ENCODE measurements around the gene TMEM225B. TPM values are rescaled to one million over a fixed set of nuclear protein-coding genes. Genes with fewer than 3 reads are reported as not detected.
"Not testable (repeated sequence)": the region's sequence is repeated elsewhere in the genome, so short reads cannot be mapped to it uniquely, and the experiment has no call there.

The TMEM225B gene
- not detected in 2 replicates for total RNA-seq (2014; rRNA removed; shearing (Covaris generic); ENCODE audit: low replicate concordance)

DNA sequence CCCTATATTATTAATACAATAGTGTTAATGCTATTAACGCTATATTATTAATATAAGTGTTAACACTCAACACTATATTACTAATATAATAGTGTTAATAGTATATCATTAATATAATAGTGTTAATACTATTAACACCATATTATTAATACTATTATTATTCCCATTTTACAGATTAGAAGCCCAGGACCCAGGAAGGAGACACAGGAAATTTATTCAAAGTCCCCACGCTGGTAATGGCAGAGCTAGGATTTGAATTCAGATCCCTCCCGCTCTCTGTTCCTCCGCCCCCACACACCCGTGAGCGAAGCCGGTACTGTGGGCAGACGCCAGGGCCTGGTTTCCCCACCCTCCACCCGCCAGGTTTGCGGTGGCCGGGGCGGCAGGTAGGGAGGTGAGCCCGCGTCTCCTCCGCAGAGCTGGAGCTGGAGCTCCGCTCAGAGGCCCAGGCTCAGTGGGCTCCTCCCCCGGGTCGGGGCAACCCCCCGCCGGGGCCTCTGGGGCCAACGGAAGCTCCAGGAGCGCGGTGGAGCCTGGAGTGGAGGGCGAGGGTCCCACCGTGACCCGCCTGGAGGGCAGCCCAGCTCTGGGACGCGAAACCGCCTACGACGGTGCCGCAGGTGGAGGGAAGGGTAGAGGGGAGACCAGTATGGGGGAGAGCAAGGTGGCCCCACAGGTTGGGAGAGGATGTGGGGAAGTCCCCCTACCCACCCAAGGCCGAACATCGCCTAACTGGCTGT lies at the start of gene TMEM225B:
TMEM225B (plus strand) TSS at position 506 of the 740 bp plus-strand sequence. CDS start 6,122 bp downstream, outside the sequence.
- peaks cover 8% of the 10 kb centered on the region for H3K27me3 ChIP-seq
- no peaks in the 10 kb centered on the region for H3K9me3 ChIP-seq
- no peaks in the 10 kb centered on the region for H3K36me3 ChIP-seq
- H3K4me3 ChIP-seq = no peak within 1 kb of the TSS
- DNase-seq = no peak

DNA sequence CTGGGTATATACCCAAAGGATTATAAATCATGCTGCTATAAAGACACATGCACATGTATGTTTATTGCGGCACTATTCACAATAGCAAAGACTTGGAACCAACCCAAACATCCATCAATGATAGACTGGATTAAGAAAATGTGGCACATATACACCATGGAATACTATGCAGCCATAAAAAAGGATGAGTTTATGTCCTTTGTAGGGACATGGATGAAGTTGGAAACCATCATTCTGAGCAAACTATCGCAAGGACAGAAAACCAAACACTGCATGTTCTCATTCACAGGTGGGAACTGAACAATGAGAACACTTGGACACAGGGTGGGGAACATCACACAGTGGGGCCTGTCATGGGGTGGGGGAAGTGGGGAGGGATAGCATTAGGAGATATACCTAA lies 48.5 kb upstream of the TMEM225B start:
- not testable (repeated sequence) for H3K4me3 ChIP-seq, H3K27me3 ChIP-seq, H3K36me3 ChIP-seq, H3K9me3 ChIP-seq, DNase-seq

DNA sequence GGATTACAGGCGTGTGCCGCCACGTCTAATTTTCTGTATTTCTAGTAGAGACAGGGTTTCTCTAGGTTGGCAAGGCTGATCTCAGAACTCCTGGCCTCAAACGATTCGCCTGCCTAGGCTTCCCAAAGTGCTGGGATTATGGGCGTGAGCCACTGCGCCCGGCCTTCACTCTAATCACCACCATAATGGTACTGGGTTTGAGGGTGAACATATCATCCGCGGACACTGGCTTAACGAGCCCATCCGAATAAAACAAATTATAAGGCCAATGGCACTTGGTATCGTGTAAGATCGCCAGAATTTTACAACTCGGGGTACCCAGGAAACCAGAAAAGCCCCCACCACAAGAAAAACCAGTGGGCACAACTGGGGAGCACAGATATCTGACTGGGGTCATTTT lies 46.7 kb upstream of the TMEM225B start:
- H3K4me3 ChIP-seq = peak overlapping the region; percentile 79
- H3K27me3 ChIP-seq = no peaks in the 10 kb centered on the region
- DNase-seq = no peak
- peaks cover 7% of the 10 kb centered on the region; the same call in 1 of the 2 replicates for H3K36me3 ChIP-seq
- no peaks in the 10 kb centered on the region for H3K9me3 ChIP-seq

DNA sequence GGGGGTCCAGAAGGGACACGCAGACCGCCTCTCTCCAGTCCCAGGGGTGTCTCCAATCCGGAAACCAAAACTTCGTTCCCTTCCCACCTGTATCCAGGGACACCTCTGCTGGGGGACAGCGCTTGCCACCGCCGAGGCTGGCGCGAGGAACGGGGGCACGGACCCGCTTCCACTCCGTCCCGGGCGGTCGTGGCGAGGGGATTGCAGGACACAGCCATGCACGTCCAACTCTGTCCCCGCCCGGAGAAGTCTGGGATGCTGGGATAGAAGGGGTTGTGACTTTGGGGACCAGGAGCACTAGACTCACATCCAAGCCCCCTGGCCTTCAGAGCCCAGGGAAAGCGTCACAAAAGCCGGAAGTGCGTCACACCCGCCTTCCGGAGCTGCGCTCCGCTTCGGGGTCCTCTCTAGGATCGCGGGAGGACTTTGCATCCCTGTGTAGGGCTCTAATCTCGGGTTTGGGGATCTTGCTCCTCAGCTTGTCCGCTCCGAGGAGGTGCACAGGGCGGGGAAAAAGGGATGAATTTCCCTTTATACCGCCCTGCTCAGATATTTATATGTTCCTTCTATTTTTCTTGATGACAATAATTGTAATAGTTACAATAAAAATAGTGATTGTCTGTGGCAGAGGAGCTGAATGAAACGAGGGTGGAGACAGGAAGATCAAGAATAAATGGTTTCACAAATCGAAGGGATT lies 46.2 kb upstream of the TMEM225B start, which contains the start of gene FAM200A:
FAM200A (minus strand) TSS at position 348 of the 697 bp plus-strand sequence. CDS start 3,707 bp downstream, outside the sequence.
- H3K9me3 ChIP-seq = no peaks in the 10 kb centered on the region
- peaks cover 8% of the 10 kb centered on the region; the same call in 1 of the 2 replicates for H3K36me3 ChIP-seq
- peak within 1 kb of the TSS; percentile 79 for H3K4me3 ChIP-seq
- H3K27me3 ChIP-seq = no peaks in the 10 kb centered on the region
- peak; percentile 88 for DNase-seq

DNA sequence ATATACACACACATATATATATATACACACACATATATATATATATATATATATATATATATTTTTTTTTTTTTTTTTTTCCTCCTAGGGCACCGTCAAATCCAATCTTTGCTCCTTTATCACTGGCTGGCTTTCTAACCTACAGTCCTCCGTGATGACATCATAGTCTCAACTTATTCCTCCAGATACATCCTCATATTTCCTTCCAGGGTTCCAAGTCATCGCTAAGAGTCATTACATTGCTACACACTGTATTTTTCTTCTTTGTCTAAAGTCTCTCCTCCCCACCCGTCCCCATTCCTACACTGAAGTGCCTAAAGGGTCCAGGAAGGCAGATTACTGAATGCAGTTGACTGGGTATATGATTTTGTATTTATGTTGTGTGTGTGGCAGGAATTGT lies 45.0 kb upstream of the TMEM225B start:
- H3K4me3 ChIP-seq = no peak overlapping the region
- H3K27me3 ChIP-seq = no peaks in the 10 kb centered on the region
- H3K36me3 ChIP-seq = peaks cover 11% of the 10 kb centered on the region; the same call in 1 of the 2 replicates
- no peaks in the 10 kb centered on the region for H3K9me3 ChIP-seq
- no peak for DNase-seq

DNA sequence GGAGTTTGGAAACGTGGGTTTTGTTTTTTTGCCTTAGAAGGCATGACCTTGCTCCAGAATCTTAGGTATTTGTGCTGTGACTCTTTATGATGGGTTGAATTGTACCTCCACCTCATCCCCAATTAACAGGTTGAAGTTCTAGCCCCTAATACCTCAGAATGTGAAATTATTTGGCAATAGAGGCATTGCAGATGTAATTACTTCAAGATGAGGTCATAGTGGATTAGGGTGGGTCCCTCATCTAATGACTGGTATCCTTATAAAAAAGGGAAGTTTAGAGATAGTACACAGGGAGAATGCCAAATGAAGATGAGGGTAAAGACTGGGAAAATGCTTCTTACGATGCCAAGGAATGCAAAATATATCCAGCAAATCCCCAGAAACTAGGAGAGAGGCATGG lies 43.1 kb upstream of the TMEM225B start:
- Histone ChIP-seq H3K27me3 (no peaks in the 10 kb centered on the region), H3K36me3 (peaks cover 9% of the 10 kb centered on the region; the same call in 1 of the 2 replicates), H3K9me3 (no peaks in the 10 kb centered on the region), H3K4me3 (no peak overlapping the region)
- DNase-seq = no peak

- no peaks in the 10 kb centered on the region for H3K9me3 ChIP-seq
- DNase-seq = no peak
- peak overlapping the region; percentile 76 for H3K4me3 ChIP-seq
- peaks cover 31% of the 10 kb centered on the region for H3K36me3 ChIP-seq
- H3K27me3 ChIP-seq = no peaks in the 10 kb centered on the region
Measured at GRCh38 chr7:99557196-99557607, 40.9 kb upstream of the TMEM225B start.

GRCh38 chr7:99557940-99558305 lies 40.1 kb upstream of the TMEM225B start:
- H3K36me3 ChIP-seq = peaks cover 36% of the 10 kb centered on the region
- peak overlapping the region; percentile 76 for H3K4me3 ChIP-seq
- H3K27me3 ChIP-seq = no peaks in the 10 kb centered on the region
- no peak for DNase-seq
- no peaks in the 10 kb centered on the region for H3K9me3 ChIP-seq

GRCh38 chr7:99558306-99559174 lies 39.5 kb upstream of the TMEM225B start, which contains the start of gene ZNF655:
Gene ZNF655, plus strand, starts transcription at chr7:99558642. Its CDS starts 1,918 bp downstream, at chr7:99560560.
- Histone ChIP-seq H3K4me3 (peak within 1 kb of the TSS; percentile 76), H3K27me3 (no peaks in the 10 kb centered on the region), H3K36me3 (peaks cover 36% of the 10 kb centered on the region), H3K9me3 (no peaks in the 10 kb centered on the region)
- DNase-seq = peak; percentile 82

- DNase-seq = no peak
- peaks cover 43% of the 10 kb centered on the region for H3K36me3 ChIP-seq
- H3K4me3 ChIP-seq = peak overlapping the region; percentile 76
- no peaks in the 10 kb centered on the region for H3K9me3 ChIP-seq
- H3K27me3 ChIP-seq = no peaks in the 10 kb centered on the region
Measured at GRCh38 chr7:99559175-99559915, 38.7 kb upstream of the TMEM225B start.

DNA sequence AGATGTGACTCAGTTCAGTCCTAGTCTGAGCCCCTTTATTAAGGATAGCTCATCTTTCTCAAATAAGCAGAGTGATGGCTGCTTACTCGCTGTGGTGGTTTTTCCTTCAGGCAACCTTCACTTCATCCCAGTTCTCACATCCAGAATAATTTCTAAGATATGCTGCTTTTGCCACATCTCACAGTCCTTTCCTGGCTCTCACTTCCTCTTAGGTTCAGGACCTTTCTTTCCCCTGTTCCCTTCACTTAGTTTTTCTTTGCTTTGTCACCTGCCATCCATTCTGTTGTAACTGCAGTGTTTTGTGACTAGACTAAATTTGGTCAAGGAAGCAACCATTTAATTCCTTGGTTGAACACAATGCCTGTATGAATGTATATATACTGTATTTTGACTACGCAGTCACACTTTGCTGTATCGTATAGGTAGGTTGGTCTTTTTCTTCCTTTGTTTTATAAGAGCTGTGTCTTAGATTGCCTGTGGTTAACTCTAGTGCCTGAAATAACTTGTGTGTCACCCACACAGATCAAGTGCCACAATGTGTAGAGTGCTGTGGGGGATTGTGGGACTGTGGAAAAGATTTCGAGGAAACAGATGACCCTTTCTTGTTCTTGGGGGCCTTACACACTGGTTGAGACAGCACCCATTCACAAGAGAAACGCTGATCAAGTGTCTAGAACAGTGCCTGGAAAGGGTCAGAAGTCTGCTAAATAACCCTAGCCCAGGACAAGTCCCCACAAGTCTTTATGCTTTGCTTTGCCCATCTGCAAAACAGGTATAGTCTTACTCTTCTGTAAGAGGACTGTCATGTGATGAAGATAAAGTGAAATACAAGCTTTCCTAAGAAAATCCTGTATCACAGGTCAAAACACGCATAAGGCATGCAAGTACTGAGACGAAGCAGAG lies 37.0 kb upstream of the TMEM225B start:
- no peak for DNase-seq
- Histone ChIP-seq H3K36me3 (peaks cover 58% of the 10 kb centered on the region), H3K9me3 (no peaks in the 10 kb centered on the region), H3K27me3 (no peaks in the 10 kb centered on the region), H3K4me3 (no peak overlapping the region)

DNA sequence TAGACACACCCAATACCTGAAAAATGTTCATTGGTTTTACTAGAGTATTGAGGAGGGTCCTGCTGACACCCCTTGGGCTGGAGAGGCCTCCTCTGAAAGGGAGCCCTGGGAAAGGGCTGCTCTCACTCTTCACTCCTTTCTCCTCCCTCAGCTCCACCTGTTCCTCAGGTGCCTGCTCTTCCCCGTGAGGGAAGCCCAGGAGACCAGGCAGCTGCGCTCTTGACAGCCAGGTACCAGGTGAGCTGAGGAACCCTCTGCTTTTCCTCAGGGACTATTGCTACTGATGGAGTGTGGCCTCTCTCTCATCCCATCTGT lies 36.4 kb upstream of the TMEM225B start:
- Histone ChIP-seq H3K27me3 (no peaks in the 10 kb centered on the region), H3K4me3 (no peak overlapping the region), H3K36me3 (peaks cover 58% of the 10 kb centered on the region), H3K9me3 (no peaks in the 10 kb centered on the region)
- no peak for DNase-seq

DNA sequence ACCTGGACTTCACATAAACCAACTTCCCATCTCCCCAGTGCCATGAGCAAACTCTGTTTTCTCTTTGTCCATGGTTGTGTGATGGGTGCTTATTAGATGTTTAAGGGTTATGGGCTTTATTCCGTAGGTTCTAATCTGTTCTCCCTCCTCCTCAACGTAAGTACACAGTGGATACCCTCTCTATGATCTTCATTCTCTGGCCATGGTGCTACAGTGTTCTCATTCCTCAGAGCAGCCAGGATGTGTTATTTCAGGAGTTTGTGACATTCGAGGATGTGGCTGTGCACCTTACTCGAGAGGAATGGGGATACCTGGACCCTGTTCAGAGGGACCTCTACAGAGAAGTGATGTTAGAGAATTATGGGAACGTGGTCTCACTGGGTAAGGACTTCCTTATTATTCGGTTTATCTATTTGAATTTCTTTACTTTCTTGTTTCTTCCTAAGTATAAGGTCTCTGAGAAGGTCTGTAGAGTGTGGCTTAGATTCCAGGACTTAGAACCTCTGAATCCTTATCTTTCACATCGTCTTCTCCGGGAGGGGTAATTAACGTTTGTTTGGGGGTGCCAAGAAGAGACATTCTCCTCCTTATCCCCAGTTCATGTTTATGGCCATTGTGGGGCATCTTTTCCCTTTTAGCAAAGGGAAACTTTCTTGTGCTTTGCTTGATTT lies 35.8 kb upstream of the TMEM225B start:
- no peak for DNase-seq
- Histone ChIP-seq H3K36me3 (peaks cover 54% of the 10 kb centered on the region), H3K27me3 (no peaks in the 10 kb centered on the region), H3K4me3 (peak overlapping the region; percentile 4; the same call in 1 of the 2 replicates), H3K9me3 (no peaks in the 10 kb centered on the region)

- peak; percentile 81 for DNase-seq
- H3K9me3 ChIP-seq = no peaks in the 10 kb centered on the region
- peaks cover 54% of the 10 kb centered on the region for H3K36me3 ChIP-seq
- H3K27me3 ChIP-seq = no peaks in the 10 kb centered on the region
- peak overlapping the region; percentile 4; the same call in 1 of the 2 replicates for H3K4me3 ChIP-seq
Measured at GRCh38 chr7:99562832-99563231, 35.2 kb upstream of the TMEM225B start.

DNA sequence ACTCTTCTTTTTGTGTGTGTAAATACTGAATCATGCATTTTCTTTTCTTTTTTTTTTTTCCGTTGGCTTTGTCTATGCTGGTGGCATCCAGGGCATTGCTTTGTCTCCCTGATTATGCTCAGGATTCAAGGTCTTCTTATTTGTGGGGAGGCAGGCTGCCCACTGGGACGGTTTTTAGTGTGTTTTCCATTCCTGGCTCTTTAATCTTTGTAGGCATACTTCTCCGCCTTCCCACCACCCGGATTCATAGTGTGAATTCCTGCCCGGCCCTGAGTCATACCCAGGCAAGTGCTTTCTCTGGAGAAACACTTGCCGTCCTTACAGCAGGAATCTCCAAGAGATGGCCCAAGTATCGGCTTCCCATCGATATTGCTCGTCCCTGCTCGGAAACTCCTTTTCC lies 34.4 kb upstream of the TMEM225B start:
- DNase-seq = peak; percentile 80
- Histone ChIP-seq H3K9me3 (no peaks in the 10 kb centered on the region), H3K4me3 (no peak overlapping the region), H3K27me3 (no peaks in the 10 kb centered on the region), H3K36me3 (peaks cover 55% of the 10 kb centered on the region)
